ENCODE measurements around the gene OCRL. TPM values are rescaled to one million over a fixed set of nuclear protein-coding genes. Genes with fewer than 3 reads are reported as not detected.

The OCRL gene
- total and polyA plus RNA-seq, 3 donors from 2014 or later = 67.9 to 94.1 (median 88.2) TPM

DNA sequence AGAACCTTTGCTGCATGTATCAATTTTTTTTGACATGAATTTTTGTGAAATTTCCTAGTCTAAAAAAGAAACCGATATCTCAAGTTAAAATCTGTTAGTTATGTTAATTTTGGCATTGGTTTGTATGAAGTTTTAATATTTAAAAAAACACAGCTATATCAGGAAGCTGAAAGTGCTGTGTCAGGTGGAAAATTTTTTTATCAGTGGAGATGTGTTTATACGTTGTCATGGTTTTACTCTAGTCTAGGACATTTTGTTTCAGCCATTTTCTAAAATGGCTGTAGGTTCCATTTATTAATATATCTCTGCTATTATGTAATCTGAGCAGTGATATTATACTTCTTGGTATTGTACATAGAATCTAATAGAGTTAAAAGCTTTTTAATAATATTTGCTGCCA is 34.2 kb downstream of the OCRL start:
- Histone ChIP-seq H3K27ac (peak overlapping the region in 1 of 2 donors; percentile 30), H3K4me3 (no peak overlapping the region), H3K4me1 (no peaks in the 10 kb centered on the region), H3K9me3 (no peaks in the 10 kb centered on the region), H3K36me3 (ENCODE audit: low read depth, missing control alignments) (no peaks in the 10 kb centered on the region), H3K27me3 (no peaks in the 10 kb centered on the region)
- 55 to 59% methylated on average over 2 of the region's 2 CpGs for WGBS, 2 donors
- intact Hi-C loops (cut with DNase I; ENCODE audit: low total_unique reads) = no loop called here
- no peak for TF ChIP-seq POLR2A (IDR thresholded peaks at IDR 0.05)
- no peak for TF ChIP-seq CTCF (IDR thresholded peaks at IDR 0.05)
- no peak for DNase-seq

- Histone ChIP-seq H3K27ac (peak overlapping the region; percentile 25 to 45), H3K4me3 (no peak overlapping the region), H3K4me1 (no peaks in the 10 kb centered on the region), H3K36me3 (ENCODE audit: low read depth, missing control alignments) (no peaks in the 10 kb centered on the region), H3K9me3 (no peaks in the 10 kb centered on the region), H3K27me3 (no peaks in the 10 kb centered on the region)
- DNase-seq = no peak
- TF ChIP-seq CTCF (IDR thresholded peaks at IDR 0.05) (no peak), POLR2A (IDR thresholded peaks at IDR 0.05) (no peak)
- WGBS, 2 donors = 36 to 54% methylated on average over 3 of the region's 3 CpGs
- intact Hi-C loops (cut with DNase I; ENCODE audit: low total_unique reads) = no loop called here
Observed at GRCh38 chrX:129576539-129576938, 36.5 kb downstream of the OCRL start.

DNA sequence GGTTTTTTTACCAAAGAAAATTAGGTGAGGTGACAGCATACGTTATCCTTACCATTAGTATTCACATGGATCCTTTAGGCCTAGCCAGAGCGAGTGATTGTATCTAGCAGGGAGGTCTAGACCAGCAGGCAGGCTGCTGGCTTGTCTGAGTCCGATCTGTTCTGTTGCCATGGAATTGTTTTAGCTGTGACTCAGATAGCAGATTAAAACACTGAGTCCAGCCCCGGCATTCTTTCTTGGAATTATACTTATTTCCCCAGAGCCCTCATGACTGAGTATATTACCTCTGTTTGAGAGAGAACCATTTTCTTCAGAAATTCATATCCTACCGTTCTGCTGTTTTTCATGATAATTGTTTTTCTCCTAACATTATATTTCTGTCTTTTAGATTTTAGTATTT is 37.4 kb downstream of the OCRL start:
- TF ChIP-seq CTCF (IDR thresholded peaks at IDR 0.05) (no peak), POLR2A (IDR thresholded peaks at IDR 0.05) (no peak)
- H3K4me3 ChIP-seq = no peak overlapping the region
- no peaks in the 10 kb centered on the region for H3K36me3 ChIP-seq (ENCODE audit: low read depth, missing control alignments)
- 38 to 41% methylated on average over 4 to 5 of the region's 5 CpGs for WGBS, 2 donors
- H3K27me3 ChIP-seq = no peaks in the 10 kb centered on the region
- no peaks in the 10 kb centered on the region for H3K9me3 ChIP-seq
- peak overlapping the region in 1 of 2 donors; percentile 74 for H3K27ac ChIP-seq
- peak; percentile 43 for DNase-seq
- no peaks in the 10 kb centered on the region for H3K4me1 ChIP-seq
- intact Hi-C loops (cut with DNase I; ENCODE audit: low total_unique reads) = no loop called here

- intact Hi-C loops (cut with DNase I; ENCODE audit: low total_unique reads) = no loop called here
- H3K9me3 ChIP-seq = no peaks in the 10 kb centered on the region
- H3K4me3 ChIP-seq = no peak overlapping the region
- H3K36me3 ChIP-seq (ENCODE audit: low read depth, missing control alignments) = no peaks in the 10 kb centered on the region
- peak overlapping the region in 1 of 2 donors; percentile 74 for H3K27ac ChIP-seq
- no peak for DNase-seq
- WGBS, 2 donors = 87% methylated on average over 1 of the region's 1 CpG
- no peaks in the 10 kb centered on the region for H3K27me3 ChIP-seq
- no peaks in the 10 kb centered on the region for H3K4me1 ChIP-seq
- TF ChIP-seq CTCF (IDR thresholded peaks at IDR 0.05) = no peak
Observed at GRCh38 chrX:129577877-129578276, 37.8 kb downstream of the OCRL start.

GRCh38 chrX:129581904-129582303 is 41.8 kb downstream of the OCRL start:
- 68 to 88% methylated on average over 1 of the region's 1 CpG for WGBS, 2 donors
- intact Hi-C loops (cut with DNase I; ENCODE audit: low total_unique reads) = no loop called here
- peaks cover 2% of the 10 kb centered on the region for H3K4me1 ChIP-seq
- no peak for TF ChIP-seq CTCF (IDR thresholded peaks at IDR 0.05)
- TF ChIP-seq POLR2A (IDR thresholded peaks at IDR 0.05) = no peak
- H3K27me3 ChIP-seq = no peaks in the 10 kb centered on the region
- H3K9me3 ChIP-seq = no peaks in the 10 kb centered on the region
- H3K27ac ChIP-seq = no peak overlapping the region
- no peak for DNase-seq
- H3K36me3 ChIP-seq (ENCODE audit: low read depth, missing control alignments) = no peaks in the 10 kb centered on the region
- H3K4me3 ChIP-seq = no peak overlapping the region

Data from testis (tissue), 3 donors.